Measurements from ENCODE around the gene CPA1.
"Not testable (repeated sequence)": the region's sequence is repeated elsewhere in the genome, so short reads cannot be mapped to it uniquely, and the experiment has no call there.

The CPA1 gene

GRCh38 chr7:130372402-130373165 is 7.7 kb upstream of the CPA1 start:
- no peak for DNase-seq (ENCODE audit: low read depth)

DNA sequence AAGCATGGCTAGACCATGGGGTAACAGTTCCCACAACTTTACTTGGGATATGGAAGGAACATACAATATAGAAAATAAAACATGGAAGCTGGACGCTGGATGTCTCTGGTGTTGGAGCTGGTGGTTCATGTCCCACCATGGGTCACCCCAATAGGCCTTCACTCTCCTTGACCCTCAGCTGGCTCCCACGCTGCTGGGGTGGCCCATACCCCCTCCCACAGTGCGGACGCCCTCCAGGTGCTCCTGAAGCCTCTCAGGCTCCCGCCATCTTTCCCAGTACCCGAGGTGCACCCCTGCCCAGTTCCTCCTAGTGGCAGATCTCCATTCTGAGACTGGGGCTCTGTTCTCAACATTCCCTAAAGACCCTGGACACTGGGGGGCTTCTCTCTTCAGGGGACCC is 5.8 kb upstream of the CPA1 start:
- DNase-seq (ENCODE audit: low read depth): no peak

GRCh38 chr7:130376461-130376860 is 3.8 kb upstream of the CPA1 start:
- DNase-seq (ENCODE audit: low read depth): not testable (repeated sequence)

DNA sequence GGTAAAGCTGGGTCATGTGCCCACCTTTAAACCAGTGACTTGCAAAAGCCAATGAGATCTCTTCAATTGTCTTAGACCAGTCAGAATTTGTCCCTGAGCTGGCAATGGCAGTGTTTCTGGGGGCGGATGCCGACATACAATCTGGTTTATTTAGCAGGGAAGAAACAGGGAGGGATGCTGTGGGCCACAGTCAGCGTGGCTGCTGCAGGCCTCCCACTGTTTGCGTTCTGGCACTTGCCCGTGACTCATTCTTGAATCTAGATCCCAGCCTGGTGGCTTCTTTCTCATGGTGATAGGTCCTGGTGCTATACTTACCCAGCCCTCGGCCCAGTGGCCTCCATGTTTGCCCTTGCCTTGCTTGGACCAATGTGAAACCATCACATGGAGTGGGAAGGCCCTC is 3.1 kb upstream of the CPA1 start:
- no peak for DNase-seq (ENCODE audit: low read depth)

DNA sequence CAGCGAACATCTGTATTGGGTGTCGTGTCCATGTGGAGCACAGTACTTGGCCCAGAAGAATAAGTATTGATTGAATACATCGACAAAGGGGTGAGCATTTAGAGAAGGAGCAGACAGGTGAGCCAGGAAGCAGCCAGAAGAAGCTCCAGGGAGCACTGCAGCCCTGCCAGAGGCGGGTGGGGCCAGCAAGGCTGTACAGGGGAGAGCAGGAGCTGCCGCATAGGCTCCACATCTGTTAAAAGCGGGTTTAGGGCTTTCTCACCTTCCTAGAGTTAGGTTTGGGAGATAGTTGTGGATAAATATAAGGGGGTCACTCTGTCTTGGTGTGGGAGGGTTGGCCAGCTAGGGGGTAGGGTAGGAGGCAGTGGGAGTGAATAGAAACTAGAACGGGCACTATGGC is 1.3 kb upstream of the CPA1 start:
- DNase-seq (ENCODE audit: low read depth): no peak

DNA sequence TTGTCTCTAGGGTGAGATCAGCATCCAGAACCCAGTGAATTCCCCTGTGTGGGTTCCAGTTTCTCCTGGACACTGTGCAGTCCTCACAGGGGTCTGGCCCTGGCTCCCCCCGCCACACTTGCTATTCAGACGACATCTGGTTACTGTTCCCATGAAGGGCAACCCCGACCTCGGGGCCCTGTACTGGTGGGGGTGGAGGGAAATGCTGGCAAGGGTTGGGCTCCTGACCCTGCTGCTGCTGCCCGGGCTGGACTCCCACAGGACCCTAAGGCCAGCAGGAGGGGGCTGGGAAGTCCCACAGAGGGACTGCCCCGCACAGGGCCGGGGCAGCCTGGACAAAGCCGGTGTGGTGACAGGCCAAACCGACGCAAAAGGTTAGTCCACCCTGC is 768 bp upstream of the CPA1 start:
- no peak for DNase-seq (ENCODE audit: low read depth)

DNA sequence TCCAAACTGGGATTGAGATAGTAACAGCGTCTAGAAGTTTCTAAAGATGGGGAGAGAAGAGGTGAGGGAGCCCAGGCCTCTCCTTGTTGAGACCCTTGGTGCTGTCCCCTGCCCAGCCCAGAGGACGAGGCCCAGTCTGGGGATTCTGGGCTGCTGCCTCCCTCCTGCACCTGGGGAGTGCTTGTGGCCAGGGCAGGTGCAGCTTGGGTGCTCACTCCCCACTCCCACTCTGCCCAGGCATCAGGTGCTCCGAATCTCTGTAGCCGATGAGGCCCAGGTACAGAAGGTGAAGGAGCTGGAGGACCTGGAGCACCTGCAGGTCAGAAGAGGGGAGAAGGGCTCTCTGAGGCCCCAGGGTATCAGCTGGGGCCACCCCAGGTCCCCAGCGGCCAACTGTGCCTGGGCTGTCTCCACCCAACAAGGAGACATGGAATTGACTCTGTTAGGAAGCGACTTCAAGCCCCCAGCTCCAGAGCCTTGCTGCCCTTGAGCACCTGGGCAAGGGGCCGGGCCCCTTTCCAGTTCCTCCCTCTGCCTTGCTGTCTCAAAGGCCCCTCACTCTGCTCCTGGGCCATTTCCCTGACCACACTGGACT is 664 bp downstream of the CPA1 start:
- no peak for DNase-seq (ENCODE audit: low read depth)

DNA sequence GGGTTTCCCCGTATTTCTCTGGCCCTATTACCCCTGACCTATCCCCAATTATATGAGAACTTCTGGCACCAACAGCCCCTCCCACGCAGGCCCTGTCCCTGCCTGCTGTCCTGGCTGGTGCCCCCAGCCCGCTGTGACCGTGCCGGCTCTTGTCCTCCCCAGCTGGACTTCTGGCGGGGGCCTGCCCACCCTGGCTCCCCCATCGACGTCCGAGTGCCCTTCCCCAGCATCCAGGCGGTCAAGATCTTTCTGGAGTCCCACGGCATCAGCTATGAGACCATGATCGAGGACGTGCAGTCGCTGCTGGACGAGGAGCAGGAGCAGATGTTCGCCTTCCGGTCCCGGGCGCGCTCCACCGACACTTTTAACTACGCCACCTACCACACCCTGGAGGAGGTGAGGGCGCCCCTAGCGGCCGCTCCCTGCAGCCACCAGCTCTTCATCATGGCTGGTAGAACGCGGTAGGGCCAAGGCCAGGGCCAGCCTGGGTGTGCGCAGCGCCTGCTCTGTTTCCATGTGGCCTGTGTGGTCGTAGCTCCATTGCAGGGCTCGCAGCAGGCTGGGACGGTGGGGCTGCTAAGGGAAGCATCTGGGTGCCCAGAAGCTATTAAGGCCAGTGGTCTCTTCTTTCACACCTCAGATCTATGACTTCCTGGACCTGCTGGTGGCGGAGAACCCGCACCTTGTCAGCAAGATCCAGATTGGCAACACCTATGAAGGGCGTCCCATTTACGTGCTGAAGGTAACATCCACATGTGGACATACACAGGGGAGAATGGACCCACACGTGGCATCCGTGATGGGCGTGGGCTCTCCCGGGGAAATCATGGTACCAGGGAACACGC is 1.4 kb downstream of the CPA1 start:
- DNase-seq (ENCODE audit: low read depth): no peak

DNA sequence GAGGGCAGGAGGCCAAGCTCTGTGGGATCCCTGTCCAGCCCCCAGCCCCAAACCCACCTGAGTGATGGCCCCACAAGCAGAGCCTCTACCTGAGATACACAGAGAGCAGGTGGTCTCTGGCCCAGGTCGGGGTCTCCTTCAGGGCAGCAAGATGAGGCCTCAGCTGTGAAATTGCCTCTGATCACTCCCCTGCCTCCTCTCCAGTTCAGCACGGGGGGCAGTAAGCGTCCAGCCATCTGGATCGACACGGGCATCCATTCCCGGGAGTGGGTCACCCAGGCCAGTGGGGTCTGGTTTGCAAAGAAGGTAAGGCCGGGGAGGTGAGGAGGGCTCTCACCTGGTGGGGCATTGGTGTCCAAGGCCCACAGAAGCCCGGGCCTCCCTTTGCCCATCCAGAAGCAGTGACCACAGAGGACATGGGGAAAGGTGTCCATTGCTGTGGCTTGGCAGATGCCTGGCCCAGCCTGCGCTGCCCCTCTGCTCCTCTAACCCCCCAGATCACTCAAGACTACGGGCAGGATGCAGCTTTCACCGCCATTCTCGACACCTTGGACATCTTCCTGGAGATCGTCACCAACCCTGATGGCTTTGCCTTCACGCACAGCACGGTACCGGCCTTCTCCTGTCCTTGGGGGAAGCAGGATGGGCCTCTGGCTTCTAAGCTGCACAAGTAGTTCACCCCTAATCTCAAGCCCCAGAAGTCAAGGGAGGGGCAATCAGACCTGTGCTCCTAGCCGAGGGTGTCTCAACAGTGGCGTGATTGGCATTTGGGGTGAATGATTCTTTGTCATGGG is 3.1 kb downstream of the CPA1 start:
- no peak for DNase-seq (ENCODE audit: low read depth)

DNA sequence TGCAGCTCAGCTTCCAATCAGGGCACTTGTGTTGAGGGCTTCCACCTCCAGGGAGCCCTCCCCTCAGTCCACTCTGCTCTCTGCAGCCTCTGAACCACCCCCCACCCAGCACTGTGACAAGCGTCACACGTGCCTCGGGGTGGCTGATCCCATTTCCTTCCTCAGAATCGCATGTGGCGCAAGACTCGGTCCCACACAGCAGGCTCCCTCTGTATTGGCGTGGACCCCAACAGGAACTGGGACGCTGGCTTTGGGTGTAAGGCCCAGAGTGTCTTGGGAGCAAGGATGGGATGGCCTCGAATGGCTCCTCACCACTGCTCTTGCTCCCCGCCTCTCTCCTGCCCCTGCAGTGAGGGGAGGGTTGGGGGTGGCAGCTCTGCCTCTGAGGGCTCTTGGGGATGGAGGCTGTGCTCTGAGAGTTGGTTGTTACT is 4.1 kb downstream of the CPA1 start:
- DNase-seq (ENCODE audit: low read depth): no peak

DNA sequence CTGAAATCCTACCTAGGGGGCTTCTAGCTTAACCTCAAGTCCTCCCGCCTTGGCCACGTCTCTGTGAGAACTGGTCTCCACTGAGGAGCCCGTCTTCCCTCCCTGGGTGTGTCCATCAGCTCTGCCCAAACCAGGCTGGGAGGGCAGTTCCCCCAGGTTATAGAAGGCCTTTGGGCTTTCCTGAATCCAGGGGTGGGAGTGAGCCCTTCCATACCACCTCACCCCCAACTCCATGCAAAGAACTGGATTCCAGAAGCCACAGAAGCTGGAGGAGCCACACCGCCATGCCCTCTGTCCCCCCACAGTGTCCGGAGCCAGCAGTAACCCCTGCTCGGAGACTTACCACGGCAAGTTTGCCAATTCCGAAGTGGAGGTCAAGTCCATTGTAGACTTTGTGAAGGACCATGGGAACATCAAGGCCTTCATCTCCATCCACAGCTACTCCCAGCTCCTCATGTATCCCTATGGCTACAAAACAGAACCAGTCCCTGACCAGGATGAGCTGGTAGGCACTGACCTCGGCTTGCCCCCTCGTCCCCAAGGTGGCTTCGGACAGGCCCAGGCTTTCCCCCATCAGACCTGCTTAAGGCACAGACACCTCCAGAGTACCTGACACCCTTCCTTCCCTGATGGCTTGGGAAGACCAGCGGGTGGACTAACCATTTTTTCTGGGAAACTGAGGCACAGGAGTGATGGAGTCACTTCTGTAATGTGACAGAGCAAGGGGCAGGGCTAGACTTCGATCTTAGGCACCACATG is 4.7 kb downstream of the CPA1 start:
- no peak for DNase-seq (ENCODE audit: low read depth)

DNA sequence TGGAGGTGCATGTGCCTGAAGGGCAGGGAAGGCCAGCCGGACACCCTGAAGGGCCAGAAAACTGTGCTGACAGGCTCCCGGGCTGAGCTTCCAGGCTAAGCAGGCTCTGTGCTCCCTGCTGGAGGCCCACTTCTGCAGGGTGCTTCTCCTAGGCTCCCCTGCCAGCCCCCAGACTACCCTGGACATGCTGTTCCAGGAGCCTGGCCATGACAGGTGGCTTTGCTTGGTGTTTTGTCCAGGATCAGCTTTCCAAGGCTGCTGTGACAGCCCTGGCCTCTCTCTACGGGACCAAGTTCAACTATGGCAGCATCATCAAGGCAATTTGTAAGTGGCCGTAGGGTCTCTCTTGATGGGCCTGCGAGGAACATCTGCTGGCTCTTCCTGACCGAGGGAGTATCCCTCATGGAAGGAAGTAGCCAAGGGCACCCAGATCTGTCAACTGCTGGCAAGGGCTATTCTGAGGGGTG is 5.3 kb downstream of the CPA1 start:
- no peak for DNase-seq (ENCODE audit: low read depth)

GRCh38 chr7:130386876-130387275 is 6.6 kb downstream of the CPA1 start:
- DNase-seq (ENCODE audit: low read depth): no peak

DNA sequence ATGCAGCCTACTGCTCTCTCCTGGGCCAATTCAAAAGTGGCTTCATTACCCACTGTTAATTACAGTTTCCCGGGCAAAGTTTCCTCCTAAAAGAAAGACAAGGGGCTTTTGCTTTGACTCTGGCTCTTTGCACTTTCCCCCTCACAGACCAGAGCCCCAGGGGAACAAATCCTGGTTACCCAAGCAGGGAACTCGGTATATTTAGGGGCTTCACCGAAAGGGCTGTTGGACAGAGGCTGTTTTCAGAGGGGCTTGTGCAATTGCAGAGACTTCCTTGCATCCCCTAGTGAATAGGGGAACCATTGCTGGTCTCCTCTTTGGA is 7.0 kb downstream of the CPA1 start:
- DNase-seq (ENCODE audit: low read depth): no peak

- DNase-seq (ENCODE audit: low read depth): no peak
Measured at GRCh38 chr7:130387628-130388403, 7.5 kb downstream of the CPA1 start.

GRCh38 chr7:130388671-130389070 is 8.4 kb downstream of the CPA1 start:
- DNase-seq (ENCODE audit: low read depth): no peak

- no peak for DNase-seq (ENCODE audit: low read depth)
Measured at GRCh38 chr7:130390486-130390885, 10.2 kb downstream of the CPA1 start.

- no peak for DNase-seq (ENCODE audit: low read depth)
Measured at GRCh38 chr7:130393101-130393561, 12.8 kb downstream of the CPA1 start.

DNA sequence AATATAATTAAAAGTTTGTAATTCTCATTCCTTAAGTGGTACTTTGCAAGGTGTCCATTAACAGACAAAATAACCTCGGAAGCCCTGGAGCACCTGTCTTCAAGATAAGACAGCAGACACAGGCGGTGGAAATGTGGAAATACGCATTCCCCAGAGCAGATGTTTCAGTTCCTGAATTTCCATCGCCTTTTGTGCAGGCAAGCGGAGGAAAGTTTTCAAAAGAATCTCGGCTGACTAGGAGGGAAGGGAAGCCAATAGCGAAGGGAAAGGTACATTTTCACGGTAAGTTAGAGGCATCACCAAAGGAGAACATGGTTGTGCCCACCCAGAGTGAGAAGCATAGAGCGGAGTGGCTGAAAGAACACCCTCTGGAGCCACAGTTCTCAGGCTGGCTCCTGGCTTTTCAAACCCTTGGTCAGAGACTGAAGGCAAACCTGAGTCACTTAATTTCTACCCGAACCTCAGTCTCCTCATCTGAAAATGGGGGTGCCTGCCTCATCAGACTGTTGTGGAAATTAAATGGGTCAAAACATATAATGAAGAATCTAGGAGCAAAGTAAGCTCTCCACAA is 13.6 kb downstream of the CPA1 start:
- DNase-seq (ENCODE audit: low read depth): no peak
